Pulmonary artery endothelial cell (primary cell): ENCODE measurements around the gene ZNF487. TPM values are rescaled to one million over a fixed set of nuclear protein-coding genes. Genes with fewer than 3 reads are reported as not detected.
"Not testable (repeated sequence)": the region's sequence is repeated elsewhere in the genome, so short reads cannot be mapped to it uniquely, and the experiment has no call there.

Experiments
- DNase-seq: peaks from one replicate; pipeline ENCODE4 v3.0.0-alpha.2; 2011; ENCODE audit warnings: low read depth, low spot score
- total RNA-seq: library from RNA; depleted of rRNA; stranded (reverse); fragments of >200 nt; gene quantifications from 2 replicates; pipeline ENCODE4 v1.2.3, GENCODE V29; 2014

The ZNF487 gene
- 3.1 and 3.3 TPM in 2 replicates for total RNA-seq

- no peak for DNase-seq
Measured at GRCh38 chr10:43436291-43437140, at the start of gene ZNF487. Gene ZNF487, plus strand, starts transcription at chr10:43437111. Its CDS starts 38,703 bp downstream, at chr10:43475814.

DNA sequence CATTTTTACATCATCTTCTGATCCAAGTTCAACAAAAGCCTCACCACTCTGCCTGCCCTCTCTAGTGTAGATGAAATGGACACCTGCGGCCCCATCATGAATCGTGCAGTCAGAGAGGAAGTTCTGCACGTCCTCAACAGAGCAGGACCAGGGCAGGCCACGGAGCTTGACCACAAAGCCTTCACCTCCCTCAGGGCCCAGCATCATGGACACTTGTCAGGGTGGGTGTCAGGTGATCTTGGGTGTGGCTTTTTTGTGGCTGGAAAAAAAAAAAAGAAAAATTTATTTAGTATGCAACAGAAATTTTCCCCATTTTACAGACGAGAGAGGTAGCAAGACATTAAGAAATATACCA is 49.3 kb upstream of the ZNF487 start:
- DNase-seq = no peak

DNA sequence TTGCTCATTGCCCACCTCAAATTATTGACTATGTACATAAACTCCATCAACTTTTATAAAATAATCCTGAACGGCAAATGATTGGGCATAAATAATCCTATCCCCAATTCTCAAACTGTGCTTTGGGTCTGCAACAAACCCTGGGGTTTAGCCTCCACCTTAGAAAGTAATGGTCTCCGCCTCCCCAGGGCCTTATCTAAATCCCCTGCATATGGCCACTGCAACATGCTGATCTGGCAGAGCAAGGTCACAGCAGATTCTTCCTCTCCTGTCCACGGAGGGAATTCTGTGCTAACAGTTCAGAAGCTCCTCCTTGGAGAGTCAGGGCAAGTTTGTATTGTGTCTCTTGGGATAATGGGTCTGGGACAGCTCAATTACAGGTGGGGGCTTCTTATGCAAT is 47.0 kb upstream of the ZNF487 start:
- DNase-seq = no peak

DNA sequence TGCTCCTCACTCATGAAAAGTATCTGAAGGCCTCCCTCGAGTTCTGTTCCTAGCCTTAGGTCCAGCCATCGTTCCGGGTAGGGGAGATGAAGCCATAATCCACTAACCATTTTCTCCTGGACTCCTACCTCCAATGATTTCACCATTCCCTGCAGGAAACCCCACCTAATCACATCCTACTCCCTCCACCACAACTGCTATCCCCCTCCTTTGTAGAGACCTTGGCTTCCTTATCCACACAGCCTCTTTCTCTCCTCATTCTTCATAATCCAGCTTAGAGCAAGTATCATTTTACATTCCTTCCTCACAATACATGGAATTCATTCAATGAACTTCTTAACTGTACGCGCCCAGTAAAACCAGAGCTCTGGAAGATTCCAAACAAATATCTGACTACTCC is 46.6 kb upstream of the ZNF487 start:
- no peak for DNase-seq

GRCh38 chr10:43390759-43391158 is 46.2 kb upstream of the ZNF487 start:
- no peak for DNase-seq

DNA sequence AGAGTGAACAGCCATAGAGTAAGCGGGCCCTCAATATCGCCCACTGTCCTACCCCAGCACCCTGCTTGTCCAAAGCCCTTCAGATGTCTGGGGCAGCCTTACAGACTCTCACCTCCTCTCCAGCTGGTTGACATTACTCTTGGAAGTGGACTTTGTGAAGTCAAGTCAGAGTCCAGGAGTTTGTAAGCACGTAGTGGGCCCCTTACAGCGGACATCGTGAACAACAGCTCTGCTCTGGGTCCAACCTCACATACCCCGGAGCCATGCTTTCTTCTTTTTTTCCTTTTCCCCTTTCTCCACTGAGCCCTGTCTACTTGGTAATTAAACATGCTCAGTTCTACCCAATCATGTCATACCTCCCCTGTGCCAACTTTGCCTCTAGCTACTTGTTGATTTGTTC is 45.4 kb upstream of the ZNF487 start:
- no peak for DNase-seq

GRCh38 chr10:43392748-43393147 is 44.2 kb upstream of the ZNF487 start:
- no peak for DNase-seq

GRCh38 chr10:43393186-43393585 is 43.7 kb upstream of the ZNF487 start:
- DNase-seq = not testable (repeated sequence)

- DNase-seq = no peak
Measured at GRCh38 chr10:43393606-43394360, 43.1 kb upstream of the ZNF487 start.

DNA sequence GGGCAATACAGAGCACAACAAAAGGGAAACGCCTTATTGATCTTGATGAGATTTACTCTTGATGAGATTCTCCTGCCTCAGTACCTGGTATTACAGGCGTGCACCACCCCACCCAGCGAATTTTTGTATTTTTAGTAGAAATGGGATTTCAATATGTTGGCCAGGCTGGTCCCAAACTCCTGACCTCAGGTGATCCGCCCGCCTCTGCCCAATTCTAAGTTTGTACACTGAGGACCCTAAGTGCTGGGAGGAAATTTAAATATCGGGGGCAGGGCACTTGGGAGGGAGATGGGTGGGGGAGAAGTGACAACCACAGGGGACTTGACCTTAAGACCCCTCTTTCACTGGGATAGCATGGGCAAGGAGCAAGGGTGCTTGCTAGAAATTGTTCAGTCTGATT is 42.0 kb upstream of the ZNF487 start:
- no peak for DNase-seq

DNA sequence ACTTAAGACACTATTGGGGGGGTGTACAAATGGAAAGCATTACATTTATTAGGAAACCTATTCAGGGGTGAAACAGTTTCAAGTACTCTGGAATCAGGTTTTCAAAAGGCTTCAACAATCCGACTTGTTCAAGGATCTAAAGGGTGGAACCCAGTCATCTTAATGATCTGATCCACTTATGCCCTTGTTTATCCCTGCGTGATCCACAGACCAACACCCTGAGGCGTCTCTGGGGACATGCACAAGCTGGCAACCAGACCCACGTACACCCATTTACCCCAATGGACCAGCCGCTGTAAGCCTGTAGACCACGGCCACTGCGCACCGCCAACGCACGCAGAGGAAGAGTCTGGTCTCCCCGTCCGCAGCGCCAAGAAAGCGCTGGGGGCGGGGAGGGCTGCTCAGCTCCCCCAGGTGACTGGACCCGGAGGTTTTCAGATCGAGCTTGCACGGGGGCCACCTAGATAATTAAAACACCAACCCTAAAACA is 41.3 kb upstream of the ZNF487 start:
- no peak for DNase-seq

DNA sequence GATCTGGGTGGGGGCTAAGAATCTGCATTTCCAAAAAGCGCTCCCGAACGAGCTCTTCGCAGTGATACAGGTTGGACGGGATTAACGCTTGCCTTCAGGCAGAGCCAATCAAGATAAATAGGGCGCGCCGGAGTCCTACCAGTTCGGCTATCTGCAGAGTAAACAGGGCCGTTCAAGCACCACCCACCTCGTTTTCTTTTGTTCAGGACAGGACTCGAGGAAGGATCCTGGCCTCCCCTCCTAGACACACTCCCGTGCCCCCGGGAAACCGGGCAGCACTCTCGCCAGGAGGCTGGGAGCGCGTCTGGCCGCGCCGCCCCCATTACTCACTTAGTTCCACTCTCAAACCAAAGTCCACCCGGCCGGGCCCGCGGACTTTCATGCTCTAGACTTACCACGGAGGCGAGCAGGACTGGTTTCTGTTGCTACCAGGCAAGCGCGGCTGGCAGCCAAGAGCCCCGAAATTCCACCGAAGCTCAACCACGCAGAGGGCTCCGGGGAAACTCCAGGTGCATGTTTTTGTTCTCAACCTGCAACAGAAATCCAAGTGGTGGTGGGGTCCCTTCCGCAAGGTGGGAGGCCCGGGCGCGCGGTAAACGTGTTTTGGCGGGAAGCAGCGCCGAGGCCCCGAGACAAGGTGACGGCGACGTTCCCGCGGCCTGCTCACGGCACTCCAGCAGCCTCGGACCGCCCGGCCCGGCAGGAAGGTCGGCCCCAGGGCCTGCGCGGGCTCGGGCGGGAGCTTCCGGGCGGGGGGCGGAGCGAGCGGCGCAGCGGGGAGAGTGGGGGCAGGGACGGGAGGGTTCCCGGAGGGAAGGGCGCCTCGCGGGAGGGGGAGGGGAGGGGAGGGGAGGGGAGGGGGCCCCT is 40.6 kb upstream of the ZNF487 start:
- no peak for DNase-seq

DNA sequence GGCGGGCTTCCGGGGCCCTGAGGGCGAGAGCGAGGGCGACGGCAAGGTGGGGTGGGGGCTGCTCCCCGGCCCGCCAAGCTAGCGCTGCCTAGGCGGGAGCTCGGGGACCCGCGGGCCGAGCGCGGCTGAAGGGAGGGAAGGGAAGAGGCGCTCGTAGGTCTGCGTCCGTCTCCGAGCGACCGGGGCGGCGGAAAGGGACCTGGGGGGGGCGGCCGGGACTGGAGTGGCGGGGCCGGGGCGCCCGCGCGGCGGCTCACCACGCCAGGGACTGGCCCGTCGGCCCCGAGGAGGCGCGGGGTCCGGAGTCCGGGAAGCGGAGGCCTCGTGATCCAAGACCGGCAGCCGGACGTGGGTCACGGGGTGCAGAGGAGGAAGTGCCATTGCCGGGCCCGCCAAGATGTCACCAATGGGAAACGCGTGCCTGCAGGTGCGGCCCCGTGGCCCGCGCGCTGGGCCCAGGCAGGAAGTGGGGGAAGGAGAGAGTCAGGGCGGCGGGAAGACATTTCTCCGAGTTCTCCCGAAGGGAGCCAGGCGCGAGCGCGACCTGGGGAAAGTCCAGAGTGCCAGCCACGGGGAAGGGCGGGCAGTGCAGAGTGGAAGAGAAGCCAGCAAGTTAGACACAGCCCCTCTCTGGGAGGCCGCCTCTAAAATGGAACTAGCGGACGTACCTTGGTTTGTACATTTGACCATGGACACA is 39.8 kb upstream of the ZNF487 start:
- no peak for DNase-seq

- DNase-seq = no peak
Measured at GRCh38 chr10:43398939-43399319, 38.0 kb upstream of the ZNF487 start.

- DNase-seq = no peak
Measured at GRCh38 chr10:43399320-43400310, 37.3 kb upstream of the ZNF487 start.

- no peak for DNase-seq
Measured at GRCh38 chr10:43401627-43402026, 35.3 kb upstream of the ZNF487 start.

GRCh38 chr10:43402176-43402575 is 34.7 kb upstream of the ZNF487 start:
- DNase-seq = no peak

GRCh38 chr10:43402880-43403452 is 33.9 kb upstream of the ZNF487 start:
- no peak for DNase-seq

DNA sequence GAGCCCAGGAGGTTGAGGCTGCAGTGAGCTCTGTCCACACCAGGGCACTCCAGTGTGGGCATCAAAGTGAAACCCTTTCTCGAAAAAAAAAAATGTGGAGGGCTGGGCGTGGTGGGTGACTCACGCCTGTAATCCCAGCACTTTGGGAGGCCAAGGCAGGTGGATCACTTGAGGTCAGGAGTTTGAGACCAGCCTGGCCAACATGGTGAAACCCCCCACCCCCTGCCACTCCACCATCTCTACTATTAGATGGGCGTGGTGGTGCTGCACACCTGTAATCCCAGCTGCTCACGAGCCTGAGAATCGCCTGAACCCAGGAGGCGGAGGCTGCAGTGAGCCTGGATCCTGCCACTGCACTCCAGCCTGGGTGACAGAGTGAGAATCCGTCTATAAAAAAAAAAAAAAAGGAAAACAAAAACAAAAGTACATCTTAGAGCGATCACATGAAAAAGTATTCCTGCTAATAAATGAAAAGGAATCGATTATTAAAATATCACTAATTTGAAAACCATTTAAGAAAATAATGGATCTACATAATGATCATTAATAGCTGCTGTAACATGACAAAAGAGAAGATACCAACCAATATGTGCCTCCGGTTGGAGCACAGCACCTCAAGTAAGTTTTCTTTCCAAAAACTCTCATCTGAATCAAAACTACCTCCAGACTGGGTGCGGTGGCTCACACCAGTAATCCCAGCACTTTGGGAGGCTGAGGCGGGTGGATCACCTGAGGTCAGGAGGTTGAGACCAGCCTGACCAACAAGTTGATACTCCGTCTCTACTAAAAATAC is 32.8 kb upstream of the ZNF487 start:
- no peak for DNase-seq
